ENCODE results near the gene NCOA7.

NCOA7 gene

GRCh38 chr6:125790358-125791150 is at the start of gene NCOA7:
Gene NCOA7, plus strand, starts transcription at chr6:125790960. Its CDS starts 24,395 bp downstream, at chr6:125815355.
- CTCF ChIA-PET = interaction anchor here (0.9 to 17.5 kb wide), 24 partner anchors 9 to 1500 kb away, joined by 3 to 241 read pairs (median 6); partner anchors contain the start of genes HINT3 and TRMT11
- no peak for TF ChIP-seq CTCF (IDR thresholded peaks at IDR 0.05; ENCODE audit: control extremely low read depth, extremely low read depth, low read depth, missing control alignments)
- DNase-seq (ENCODE audit: extremely low spot score) = peak; percentile 85
- POLR2A ChIA-PET = interaction anchor here (1.7 to 2.8 kb wide), 2 partner anchors 10 to 196 kb away, joined by 6 to 16 read pairs; partner anchors contain the start of gene TRMT11

GRCh38 chr6:125741336-125741735 is 49.4 kb upstream of the NCOA7 start:
- no peak for TF ChIP-seq CTCF (IDR thresholded peaks at IDR 0.05; ENCODE audit: control extremely low read depth, extremely low read depth, low read depth, missing control alignments)
- CTCF ChIA-PET = interaction anchor here (1.1 to 1.9 kb wide), 4 partner anchors 12 to 431 kb away, joined by 3 to 8 read pairs (median 5); no protein-coding TSS in a partner anchor
- DNase-seq (ENCODE audit: extremely low spot score) = no peak
- POLR2A ChIA-PET = no interaction called here

- ChIA-PET POLR2A (no interaction called here), CTCF (interaction anchor here (1.1 to 1.9 kb wide), 5 partner anchors 12 to 431 kb away, joined by 3 to 8 read pairs (median 4); no protein-coding TSS in a partner anchor)
Measured at GRCh38 chr6:125742024-125742423, 48.7 kb upstream of the NCOA7 start.

GRCh38 chr6:125742464-125743120 is 48.2 kb upstream of the NCOA7 start:
- no peak for DNase-seq (ENCODE audit: extremely low spot score)
- no peak for TF ChIP-seq CTCF (IDR thresholded peaks at IDR 0.05; ENCODE audit: control extremely low read depth, extremely low read depth, low read depth, missing control alignments)
- CTCF ChIA-PET = interaction anchor here (1.1 to 1.9 kb wide), 5 partner anchors 11 to 432 kb away, joined by 3 to 8 read pairs (median 4); no protein-coding TSS in a partner anchor
- POLR2A ChIA-PET = no interaction called here

More at GRCh38 chr6:125742024-125742423, 48.7 kb upstream of the NCOA7 start:
- TF ChIP-seq CTCF (IDR thresholded peaks at IDR 0.05; ENCODE audit: control extremely low read depth, extremely low read depth, low read depth, missing control alignments) = no peak
- no peak for DNase-seq (ENCODE audit: extremely low spot score)

GRCh38 chr6:125743604-125744003 is 47.2 kb upstream of the NCOA7 start:
- TF ChIP-seq CTCF (IDR thresholded peaks at IDR 0.05; ENCODE audit: control extremely low read depth, extremely low read depth, low read depth, missing control alignments) = no peak
- ChIA-PET CTCF (interaction anchor here (2.7 kb wide), 1 partner anchor 11 kb away, joined by 18 read pairs; no protein-coding TSS in a partner anchor), POLR2A (no interaction called here)
- DNase-seq (ENCODE audit: extremely low spot score) = no peak

GRCh38 chr6:125745281-125746018 is 45.3 kb upstream of the NCOA7 start:
- ChIA-PET CTCF (interaction anchor here (1.0 to 2.7 kb wide), 11 partner anchors 9 to 433 kb away, joined by 3 to 18 read pairs (median 4); partner anchors contain the start of gene HINT3), POLR2A (no interaction called here)
- DNase-seq (ENCODE audit: extremely low spot score) = no peak

More at GRCh38 chr6:125745281-125746018, 45.3 kb upstream of the NCOA7 start:
- no peak for TF ChIP-seq CTCF (IDR thresholded peaks at IDR 0.05; ENCODE audit: control extremely low read depth, extremely low read depth, low read depth, missing control alignments)
